WTC11 (cell line): ENCODE data around the gene NDUFS6. TPM values are rescaled to one million over a fixed set of nuclear protein-coding genes. Genes with fewer than 3 reads are reported as not detected.

ENCODE experiments used
- ATAC-seq: fragments of 200-7000 bp; cut with Tn5 transposase; 2 replicates; pipeline ENCODE4 v1.10.0; 2021; ENCODE audit warnings: mild to moderate bottlenecking, moderate library complexity
- CTCF ChIA-PET: fragments of 300-600 bp; sonication (Branson Sonifier 250); formaldehyde crosslinking; loops from one replicate; lab custom pipeline; 2021; ENCODE audit warnings: antibody characterized with exemption; lab: Charles Lee
- POLR2A ChIA-PET: fragments of 350-600 bp; sonication (Branson Sonifier 250); formaldehyde crosslinking; loops from one replicate; lab custom pipeline; 2021; ENCODE audit warnings: antibody characterized with exemption; lab: Charles Lee
- DNase-seq: peaks from one replicate; pipeline ENCODE4 v3.0.0; 2021; ENCODE audit warnings: low spot score
- H3K27ac Mint-ChIP-seq: 2 replicates; pipeline ENCODE4 v1.8.0; 2021; ENCODE audit warnings: mixed read lengths
- H3K27me3 Mint-ChIP-seq: 2 replicates; pipeline ENCODE4 v1.8.0; 2021; ENCODE audit warnings: low read depth, mild to moderate bottlenecking, moderate library complexity, mixed read lengths
- H3K36me3 Mint-ChIP-seq: 2 replicates; pipeline ENCODE4 v1.8.0; 2021; ENCODE audit warnings: mixed read lengths
- H3K4me1 Mint-ChIP-seq: 2 replicates; pipeline ENCODE4 v1.8.0; 2022; ENCODE audit warnings: mixed read lengths
- H3K4me3 Mint-ChIP-seq: 2 replicates; pipeline ENCODE4 v1.8.0; 2021; ENCODE audit warnings: mild to moderate bottlenecking, moderate library complexity, mixed read lengths
- H3K9me3 Mint-ChIP-seq: 2 replicates; pipeline ENCODE4 v1.8.0; 2021; ENCODE audit warnings: mixed read lengths
- ELF4 ChIP-seq: sonication (generic); formaldehyde crosslinking; IDR thresholded peaks from 2 replicates; pipeline ENCODE4 v1.8.1; 2022; ENCODE audit warnings: low read depth, mild to moderate bottlenecking, moderate library complexity, missing genetic modification reagents
- ESRRA ChIP-seq: sonication (generic); formaldehyde crosslinking; IDR thresholded peaks from 2 replicates; pipeline ENCODE4 v1.8.1; 2022; ENCODE audit warnings: mild to moderate bottlenecking, missing genetic modification reagents, borderline replicate concordance
- ETV6 ChIP-seq: sonication (generic); formaldehyde crosslinking; IDR thresholded peaks from 2 replicates; pipeline ENCODE4 v1.8.1; 2022; ENCODE audit warnings: mild to moderate bottlenecking, missing genetic modification reagents
- FOXK1 ChIP-seq: sonication (generic); formaldehyde crosslinking; IDR thresholded peaks from 2 replicates; pipeline ENCODE4 v1.8.0; 2022; ENCODE audit warnings: mild to moderate bottlenecking, moderate library complexity, missing genetic modification reagents
- GTF2I ChIP-seq: fragments of 250-450 bp; sonication (Bioruptor Pico); conservative IDR thresholded peaks from 2 replicates; pipeline ENCODE4 v1.4.0; 2021; ENCODE audit warnings: mild to moderate bottlenecking
- IRF1 ChIP-seq: sonication (generic); formaldehyde crosslinking; IDR thresholded peaks from 2 replicates; pipeline ENCODE4 v1.8.0; 2023; ENCODE audit warnings: missing genetic modification reagents
- MYBL2 ChIP-seq: sonication (generic); formaldehyde crosslinking; IDR thresholded peaks from 2 replicates; pipeline ENCODE4 v1.8.1; 2023; ENCODE audit warnings: mild to moderate bottlenecking, moderate library complexity, missing genetic modification reagents
- NFE2L1 ChIP-seq: sonication (generic); formaldehyde crosslinking; IDR thresholded peaks from 2 replicates; pipeline ENCODE4 v1.8.1; 2023; ENCODE audit warnings: missing genetic modification reagents
- NFYB ChIP-seq: sonication (generic); formaldehyde crosslinking; conservative IDR thresholded peaks from 2 replicates; pipeline ENCODE4 v1.8.0; 2022; ENCODE audit warnings: low read depth, missing genetic modification reagents
- NR2C2 ChIP-seq: sonication (generic); formaldehyde crosslinking; IDR thresholded peaks from 2 replicates; pipeline ENCODE4 v1.8.0; 2022; ENCODE audit warnings: mild to moderate bottlenecking, missing genetic modification reagents
- TEAD4 ChIP-seq: sonication (generic); formaldehyde crosslinking; IDR thresholded peaks from 2 replicates; pipeline ENCODE4 v1.8.0; 2022; ENCODE audit warnings: mild to moderate bottlenecking, missing genetic modification reagents
- ZNF219 ChIP-seq: sonication (generic); formaldehyde crosslinking; IDR thresholded peaks from 2 replicates; pipeline ENCODE4 v1.8.0; 2023; ENCODE audit warnings: missing genetic modification reagents, mild to moderate bottlenecking, borderline replicate concordance
- ZNF416 ChIP-seq: fragments of 250-450 bp; sonication (Bioruptor Pico); IDR thresholded peaks from 2 replicates; pipeline ENCODE4 v1.9.0; 2021; ENCODE audit warnings: mild to moderate bottlenecking, inconsistent platforms
- total RNA-seq: library from RNA; stranded (reverse); gene quantifications from 3 replicates; pipeline ENCODE4 v1.2.3, GENCODE V29; 2021
- TF ChIP-seq, protein P1 (sequence below): sonication (generic); formaldehyde crosslinking; IDR thresholded peaks from 2 replicates; pipeline ENCODE4 v1.8.1; 2023; ENCODE audit warnings: mild to moderate bottlenecking, missing genetic modification reagents, borderline replicate concordance
- TF ChIP-seq, protein P2 (sequence below): sonication (generic); formaldehyde crosslinking; IDR thresholded peaks from 2 replicates; pipeline ENCODE4 v1.8.1; 2022; ENCODE audit warnings: low read depth, mild to moderate bottlenecking, moderate library complexity, missing genetic modification reagents, borderline replicate concordance
- TF ChIP-seq, protein P3 (sequence below): sonication (generic); formaldehyde crosslinking; IDR thresholded peaks from 2 replicates; pipeline ENCODE4 v1.8.0; 2023; ENCODE audit warnings: mild to moderate bottlenecking, missing genetic modification reagents
- TF ChIP-seq, protein P4 (sequence below): sonication (generic); formaldehyde crosslinking; IDR thresholded peaks from 2 replicates; pipeline ENCODE4 v1.8.0; 2022; ENCODE audit warnings: mild to moderate bottlenecking, missing genetic modification reagents

The NDUFS6 gene
- total RNA-seq, 1 experiment from 2014 or later, result 84.3 TPM

DNA sequence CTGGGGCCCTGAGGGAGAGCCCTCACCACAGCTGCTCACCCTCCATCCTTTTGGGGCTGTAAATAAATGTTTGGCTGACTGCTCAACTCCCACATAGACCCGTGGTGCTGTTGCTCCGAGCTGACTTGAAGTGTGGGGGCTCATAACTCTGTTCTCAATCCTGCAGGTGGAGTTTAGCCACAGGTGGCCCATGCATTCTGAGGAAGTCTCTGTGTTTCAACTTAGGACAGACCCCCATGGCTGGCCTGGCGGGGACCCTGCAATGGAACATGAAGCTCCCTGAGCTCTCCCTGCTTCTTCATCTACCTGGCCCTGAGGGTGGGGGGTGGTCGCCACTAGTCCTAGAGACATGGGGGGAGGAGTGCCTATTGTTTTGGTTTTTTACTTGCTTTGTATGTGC, 19.7 kb downstream of the NDUFS6 start:
- TF ChIP-seq, protein P1, sequence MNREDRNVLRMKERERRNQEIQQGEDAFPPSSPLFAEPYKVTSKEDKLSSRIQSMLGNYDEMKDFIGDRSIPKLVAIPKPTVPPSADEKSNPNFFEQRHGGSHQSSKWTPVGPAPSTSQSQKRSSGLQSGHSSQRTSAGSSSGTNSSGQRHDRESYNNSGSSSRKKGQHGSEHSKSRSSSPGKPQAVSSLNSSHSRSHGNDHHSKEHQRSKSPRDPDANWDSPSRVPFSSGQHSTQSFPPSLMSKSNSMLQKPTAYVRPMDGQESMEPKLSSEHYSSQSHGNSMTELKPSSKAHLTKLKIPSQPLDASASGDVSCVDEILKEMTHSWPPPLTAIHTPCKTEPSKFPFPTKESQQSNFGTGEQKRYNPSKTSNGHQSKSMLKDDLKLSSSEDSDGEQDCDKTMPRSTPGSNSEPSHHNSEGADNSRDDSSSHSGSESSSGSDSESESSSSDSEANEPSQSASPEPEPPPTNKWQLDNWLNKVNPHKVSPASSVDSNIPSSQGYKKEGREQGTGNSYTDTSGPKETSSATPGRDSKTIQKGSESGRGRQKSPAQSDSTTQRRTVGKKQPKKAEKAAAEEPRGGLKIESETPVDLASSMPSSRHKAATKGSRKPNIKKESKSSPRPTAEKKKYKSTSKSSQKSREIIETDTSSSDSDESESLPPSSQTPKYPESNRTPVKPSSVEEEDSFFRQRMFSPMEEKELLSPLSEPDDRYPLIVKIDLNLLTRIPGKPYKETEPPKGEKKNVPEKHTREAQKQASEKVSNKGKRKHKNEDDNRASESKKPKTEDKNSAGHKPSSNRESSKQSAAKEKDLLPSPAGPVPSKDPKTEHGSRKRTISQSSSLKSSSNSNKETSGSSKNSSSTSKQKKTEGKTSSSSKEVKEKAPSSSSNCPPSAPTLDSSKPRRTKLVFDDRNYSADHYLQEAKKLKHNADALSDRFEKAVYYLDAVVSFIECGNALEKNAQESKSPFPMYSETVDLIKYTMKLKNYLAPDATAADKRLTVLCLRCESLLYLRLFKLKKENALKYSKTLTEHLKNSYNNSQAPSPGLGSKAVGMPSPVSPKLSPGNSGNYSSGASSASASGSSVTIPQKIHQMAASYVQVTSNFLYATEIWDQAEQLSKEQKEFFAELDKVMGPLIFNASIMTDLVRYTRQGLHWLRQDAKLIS, result no peak
- TF ChIP-seq ELF4 (CRISPR knock-in tag), result no peak
- no peak for TF ChIP-seq GTF2I (CRISPR knock-in tag)
- no peak for TF ChIP-seq ZNF416 (CRISPR knock-in tag)
- no peak for TF ChIP-seq ESRRA (CRISPR knock-in tag)
- TF ChIP-seq NFE2L1 (CRISPR knock-in tag), result no peak
- TF ChIP-seq, protein P2, sequence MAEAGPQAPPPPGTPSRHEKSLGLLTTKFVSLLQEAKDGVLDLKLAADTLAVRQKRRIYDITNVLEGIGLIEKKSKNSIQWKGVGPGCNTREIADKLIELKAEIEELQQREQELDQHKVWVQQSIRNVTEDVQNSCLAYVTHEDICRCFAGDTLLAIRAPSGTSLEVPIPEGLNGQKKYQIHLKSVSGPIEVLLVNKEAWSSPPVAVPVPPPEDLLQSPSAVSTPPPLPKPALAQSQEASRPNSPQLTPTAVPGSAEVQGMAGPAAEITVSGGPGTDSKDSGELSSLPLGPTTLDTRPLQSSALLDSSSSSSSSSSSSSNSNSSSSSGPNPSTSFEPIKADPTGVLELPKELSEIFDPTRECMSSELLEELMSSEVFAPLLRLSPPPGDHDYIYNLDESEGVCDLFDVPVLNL (CRISPR knock-in tag), result no peak
- TF ChIP-seq TEAD4 (CRISPR knock-in tag), result no peak
- Mint-ChIP-seq H3K4me3 (no peak overlapping the region), H3K4me1 (peaks cover 18% of the 10 kb centered on the region), H3K27ac (no peak overlapping the region), H3K27me3 (no peaks in the 10 kb centered on the region), H3K9me3 (no peaks in the 10 kb centered on the region), H3K36me3 (peaks cover 62% of the 10 kb centered on the region)
- ATAC-seq (no peak), DNase-seq (no peak)
- ChIA-PET POLR2A (interaction anchor here (0.6 kb wide), 1 partner anchor 417 kb away, joined by 4 read pairs; no protein-coding TSS in a partner anchor), CTCF (interaction anchor here (1.4 kb wide), 1 partner anchor 58 kb away, joined by 6 read pairs; no protein-coding TSS in a partner anchor)

GRCh38 chr5:1821862-1822261, 20.7 kb downstream of the NDUFS6 start:
- CTCF ChIA-PET, result no interaction called here
- peaks cover 12% of the 10 kb centered on the region for H3K4me1 Mint-ChIP-seq
- H3K27me3 Mint-ChIP-seq, result no peaks in the 10 kb centered on the region
- H3K9me3 Mint-ChIP-seq, result no peaks in the 10 kb centered on the region
- POLR2A ChIA-PET, result no interaction called here
- peaks cover 57% of the 10 kb centered on the region for H3K36me3 Mint-ChIP-seq
- no peak for TF ChIP-seq FOXK1 (CRISPR knock-in tag)
- no peak for TF ChIP-seq NFYB (CRISPR knock-in tag)
- no peak for TF ChIP-seq IRF1 (CRISPR knock-in tag)
- TF ChIP-seq, protein P3, sequence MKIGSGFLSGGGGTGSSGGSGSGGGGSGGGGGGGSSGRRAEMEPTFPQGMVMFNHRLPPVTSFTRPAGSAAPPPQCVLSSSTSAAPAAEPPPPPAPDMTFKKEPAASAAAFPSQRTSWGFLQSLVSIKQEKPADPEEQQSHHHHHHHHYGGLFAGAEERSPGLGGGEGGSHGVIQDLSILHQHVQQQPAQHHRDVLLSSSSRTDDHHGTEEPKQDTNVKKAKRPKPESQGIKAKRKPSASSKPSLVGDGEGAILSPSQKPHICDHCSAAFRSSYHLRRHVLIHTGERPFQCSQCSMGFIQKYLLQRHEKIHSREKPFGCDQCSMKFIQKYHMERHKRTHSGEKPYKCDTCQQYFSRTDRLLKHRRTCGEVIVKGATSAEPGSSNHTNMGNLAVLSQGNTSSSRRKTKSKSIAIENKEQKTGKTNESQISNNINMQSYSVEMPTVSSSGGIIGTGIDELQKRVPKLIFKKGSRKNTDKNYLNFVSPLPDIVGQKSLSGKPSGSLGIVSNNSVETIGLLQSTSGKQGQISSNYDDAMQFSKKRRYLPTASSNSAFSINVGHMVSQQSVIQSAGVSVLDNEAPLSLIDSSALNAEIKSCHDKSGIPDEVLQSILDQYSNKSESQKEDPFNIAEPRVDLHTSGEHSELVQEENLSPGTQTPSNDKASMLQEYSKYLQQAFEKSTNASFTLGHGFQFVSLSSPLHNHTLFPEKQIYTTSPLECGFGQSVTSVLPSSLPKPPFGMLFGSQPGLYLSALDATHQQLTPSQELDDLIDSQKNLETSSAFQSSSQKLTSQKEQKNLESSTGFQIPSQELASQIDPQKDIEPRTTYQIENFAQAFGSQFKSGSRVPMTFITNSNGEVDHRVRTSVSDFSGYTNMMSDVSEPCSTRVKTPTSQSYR (CRISPR knock-in tag), result no peak
- TF ChIP-seq, all 79 proteins: peak for 0
- no peak overlapping the region for H3K4me3 Mint-ChIP-seq
- DNase-seq (no peak), ATAC-seq (no peak)
- no peak overlapping the region for H3K27ac Mint-ChIP-seq

DNA sequence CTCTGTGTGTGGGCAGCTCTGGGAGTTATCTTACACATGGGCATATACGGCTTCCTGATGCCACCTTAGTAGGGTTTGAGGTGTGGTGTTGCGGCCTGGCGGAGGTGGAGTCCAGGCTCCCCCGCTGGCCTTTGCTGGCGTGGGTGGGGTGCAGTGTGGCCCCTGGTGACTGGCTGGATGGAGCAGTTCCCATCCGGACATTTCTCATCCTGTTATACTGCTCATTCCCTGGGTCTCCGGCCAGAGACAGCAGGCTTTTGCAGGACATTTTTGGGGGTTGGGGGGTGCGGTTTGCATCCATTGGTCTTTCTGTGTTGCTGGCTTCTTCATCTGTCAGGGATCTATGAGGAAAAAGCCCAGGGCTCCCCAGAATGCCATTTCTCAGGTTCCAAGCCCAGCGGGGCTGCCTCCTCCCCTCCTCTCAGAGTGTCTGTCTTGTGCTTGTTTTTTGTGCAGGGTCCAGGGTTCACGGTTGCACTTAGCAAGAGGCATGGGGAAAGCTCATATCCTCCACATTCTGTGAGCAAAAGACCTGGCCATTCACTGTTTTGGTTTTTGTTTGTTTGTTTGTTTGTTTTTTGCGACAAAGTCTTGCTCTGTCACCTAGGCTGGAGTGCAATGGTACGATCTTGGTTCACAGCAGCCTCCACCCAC, 22.3 kb downstream of the NDUFS6 start:
- peaks cover 45% of the 10 kb centered on the region for H3K36me3 Mint-ChIP-seq
- CTCF ChIA-PET, result interaction anchor here (1.2 kb wide), 1 partner anchor 59 kb away, joined by 3 read pairs; no protein-coding TSS in a partner anchor
- no peak for DNase-seq
- no peak overlapping the region for H3K27ac Mint-ChIP-seq
- POLR2A ChIA-PET, result no interaction called here
- H3K4me1 Mint-ChIP-seq, result peaks cover 13% of the 10 kb centered on the region
- no peak for ATAC-seq
- H3K4me3 Mint-ChIP-seq, result no peak overlapping the region
- H3K9me3 Mint-ChIP-seq, result no peaks in the 10 kb centered on the region
- no peaks in the 10 kb centered on the region; the same call in 1 of the 2 replicates for H3K27me3 Mint-ChIP-seq
- no peak for TF ChIP-seq NR2C2 (CRISPR knock-in tag)
- TF ChIP-seq ETV6 (CRISPR knock-in tag), result no peak
- TF ChIP-seq, protein P4, sequence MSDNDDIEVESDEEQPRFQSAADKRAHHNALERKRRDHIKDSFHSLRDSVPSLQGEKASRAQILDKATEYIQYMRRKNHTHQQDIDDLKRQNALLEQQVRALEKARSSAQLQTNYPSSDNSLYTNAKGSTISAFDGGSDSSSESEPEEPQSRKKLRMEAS (CRISPR knock-in tag), result no peak
- no peak for TF ChIP-seq MYBL2 (CRISPR knock-in tag)
- TF ChIP-seq, protein P3 (CRISPR knock-in tag), result no peak
- TF ChIP-seq ZNF219, result no peak
- TF ChIP-seq IRF1 (CRISPR knock-in tag), result no peak
